ENCODE data around the gene SNAPC2. TPM values are rescaled to one million over a fixed set of nuclear protein-coding genes. Genes with fewer than 3 reads are reported as not detected.

SNAPC2 gene
- total RNA-seq, 1 experiment from 2014 or later, result 23.2 TPM

DNA sequence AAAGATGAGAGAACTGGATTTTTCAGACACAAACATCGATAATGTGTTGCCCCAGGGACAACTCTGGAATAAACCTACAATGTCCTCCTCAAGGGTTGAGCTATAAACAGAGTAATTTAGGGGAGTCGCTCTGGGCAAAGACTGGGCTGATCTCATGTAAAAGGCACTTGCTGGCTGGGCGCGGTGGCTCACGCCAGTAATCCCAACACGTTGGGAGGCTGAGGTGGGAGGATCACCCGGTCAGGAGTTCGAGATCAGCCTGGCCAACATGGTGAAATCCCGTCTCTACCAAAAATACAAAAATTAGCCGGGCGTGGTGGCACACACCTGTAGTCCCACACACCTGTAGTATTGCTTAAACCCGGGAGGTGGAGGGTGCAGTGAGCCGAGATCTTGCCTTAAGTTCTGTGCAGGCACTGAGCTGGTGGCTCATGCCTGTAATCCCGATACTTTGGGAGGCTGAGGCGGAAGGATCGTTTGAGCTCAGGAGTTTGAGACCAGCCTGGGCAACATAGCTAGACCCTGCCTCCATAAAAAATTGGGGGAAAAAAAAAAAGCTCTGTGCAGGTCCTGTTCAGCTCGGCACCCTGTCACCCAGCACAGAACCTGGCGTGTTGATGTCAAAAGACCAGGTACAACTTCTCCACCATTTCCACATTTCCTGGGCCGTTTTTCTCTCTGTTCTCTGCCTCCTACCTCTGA lies 21.9 kb downstream of the SNAPC2 start:
- ATAC-seq (no peak), DNase-seq (ENCODE audit: low spot score) (no peak)
- H3K9me3 Mint-ChIP-seq, result no peaks in the 10 kb centered on the region
- no peak for TF ChIP-seq TEAD1 (CRISPR knock-in tag; IDR thresholded peaks at IDR 0.05)
- peak; percentile 41; the same call in 1 of the 2 replicates for TF ChIP-seq ZNF121 (CRISPR knock-in tag; IDR thresholded peaks at IDR 0.05)
- TF ChIP-seq MYBL2 (CRISPR knock-in tag; IDR thresholded peaks at IDR 0.05), result no peak
- POLR2A ChIA-PET, result no interaction called here
- H3K4me1 Mint-ChIP-seq, result peaks cover 8% of the 10 kb centered on the region; the same call in 1 of the 2 replicates
- CTCF ChIA-PET, result interaction anchor here (4.1 to 4.5 kb wide), 2 partner anchors 13 to 22 kb away, joined by 31 to 39 read pairs; partner anchors contain the start of gene SNAPC2
- peaks cover 2% of the 10 kb centered on the region; the same call in 1 of the 2 replicates for H3K27me3 Mint-ChIP-seq (ENCODE audit: low read depth)
- H3K4me3 Mint-ChIP-seq, result peak overlapping the region; percentile 88
- no peak overlapping the region; the same call in 1 of the 2 replicates for H3K27ac Mint-ChIP-seq
- H3K36me3 Mint-ChIP-seq, result peaks cover 24% of the 10 kb centered on the region

DNA sequence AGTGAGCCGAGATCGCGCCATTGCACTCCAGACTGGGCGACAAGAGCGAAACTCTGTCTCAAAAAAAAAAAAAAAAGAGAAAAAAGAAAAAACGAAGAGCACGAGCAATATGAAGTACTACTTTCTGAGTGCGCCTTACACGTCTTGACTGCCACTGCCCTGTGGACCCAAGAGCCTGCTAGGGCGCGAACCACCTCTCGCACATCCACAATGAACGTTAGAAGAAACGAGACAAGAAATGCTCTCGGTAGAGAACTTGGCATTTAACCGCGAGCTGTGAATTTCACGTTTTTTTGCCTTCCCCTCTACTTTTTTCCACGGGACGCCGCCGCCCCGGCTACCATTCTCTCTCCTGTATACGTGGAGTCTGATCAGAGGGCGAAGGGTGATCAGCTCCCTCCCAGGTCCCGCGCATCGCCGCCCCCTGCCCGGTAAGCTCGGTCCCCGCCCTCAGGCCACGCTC lies 22.9 kb downstream of the SNAPC2 start:
- H3K9me3 Mint-ChIP-seq, result no peaks in the 10 kb centered on the region
- POLR2A ChIA-PET, result interaction anchor here (0.5 to 2.1 kb wide), 16 partner anchors 11 to 552 kb away, joined by 3 to 13 read pairs (median 4); partner anchors contain the start of genes CTXN1, ELAVL1 and SNAPC2
- peak overlapping the region; percentile 88 for H3K4me3 Mint-ChIP-seq
- H3K27ac Mint-ChIP-seq, result peak overlapping the region; percentile 95
- CTCF ChIA-PET, result interaction anchor here (0.6 to 4.5 kb wide), 35 partner anchors 8 to 437 kb away, joined by 3 to 90 read pairs (median 6); partner anchors contain the start of genes CTXN1, MAP2K7, SNAPC2 and TRAPPC5
- TF ChIP-seq, protein P1, sequence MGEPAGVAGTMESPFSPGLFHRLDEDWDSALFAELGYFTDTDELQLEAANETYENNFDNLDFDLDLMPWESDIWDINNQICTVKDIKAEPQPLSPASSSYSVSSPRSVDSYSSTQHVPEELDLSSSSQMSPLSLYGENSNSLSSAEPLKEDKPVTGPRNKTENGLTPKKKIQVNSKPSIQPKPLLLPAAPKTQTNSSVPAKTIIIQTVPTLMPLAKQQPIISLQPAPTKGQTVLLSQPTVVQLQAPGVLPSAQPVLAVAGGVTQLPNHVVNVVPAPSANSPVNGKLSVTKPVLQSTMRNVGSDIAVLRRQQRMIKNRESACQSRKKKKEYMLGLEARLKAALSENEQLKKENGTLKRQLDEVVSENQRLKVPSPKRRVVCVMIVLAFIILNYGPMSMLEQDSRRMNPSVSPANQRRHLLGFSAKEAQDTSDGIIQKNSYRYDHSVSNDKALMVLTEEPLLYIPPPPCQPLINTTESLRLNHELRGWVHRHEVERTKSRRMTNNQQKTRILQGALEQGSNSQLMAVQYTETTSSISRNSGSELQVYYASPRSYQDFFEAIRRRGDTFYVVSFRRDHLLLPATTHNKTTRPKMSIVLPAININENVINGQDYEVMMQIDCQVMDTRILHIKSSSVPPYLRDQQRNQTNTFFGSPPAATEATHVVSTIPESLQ (CRISPR knock-in tag; IDR thresholded peaks at IDR 0.05), result no peak
- TF ChIP-seq, protein P2, sequence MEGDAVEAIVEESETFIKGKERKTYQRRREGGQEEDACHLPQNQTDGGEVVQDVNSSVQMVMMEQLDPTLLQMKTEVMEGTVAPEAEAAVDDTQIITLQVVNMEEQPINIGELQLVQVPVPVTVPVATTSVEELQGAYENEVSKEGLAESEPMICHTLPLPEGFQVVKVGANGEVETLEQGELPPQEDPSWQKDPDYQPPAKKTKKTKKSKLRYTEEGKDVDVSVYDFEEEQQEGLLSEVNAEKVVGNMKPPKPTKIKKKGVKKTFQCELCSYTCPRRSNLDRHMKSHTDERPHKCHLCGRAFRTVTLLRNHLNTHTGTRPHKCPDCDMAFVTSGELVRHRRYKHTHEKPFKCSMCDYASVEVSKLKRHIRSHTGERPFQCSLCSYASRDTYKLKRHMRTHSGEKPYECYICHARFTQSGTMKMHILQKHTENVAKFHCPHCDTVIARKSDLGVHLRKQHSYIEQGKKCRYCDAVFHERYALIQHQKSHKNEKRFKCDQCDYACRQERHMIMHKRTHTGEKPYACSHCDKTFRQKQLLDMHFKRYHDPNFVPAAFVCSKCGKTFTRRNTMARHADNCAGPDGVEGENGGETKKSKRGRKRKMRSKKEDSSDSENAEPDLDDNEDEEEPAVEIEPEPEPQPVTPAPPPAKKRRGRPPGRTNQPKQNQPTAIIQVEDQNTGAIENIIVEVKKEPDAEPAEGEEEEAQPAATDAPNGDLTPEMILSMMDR (IDR thresholded peaks at IDR 0.05), result no peak
- 0 out of 2 replicates have a peak, but pooled peaks have one; percentile 15 for TF ChIP-seq EMX1 (CRISPR knock-in tag; IDR thresholded peaks at IDR 0.05)
- ATAC-seq (peak; percentile 5), DNase-seq (ENCODE audit: low spot score) (no peak)
- H3K36me3 Mint-ChIP-seq, result peaks cover 23% of the 10 kb centered on the region
- peaks cover 2% of the 10 kb centered on the region; the same call in 1 of the 2 replicates for H3K27me3 Mint-ChIP-seq (ENCODE audit: low read depth)
- peaks cover 8% of the 10 kb centered on the region; the same call in 1 of the 2 replicates for H3K4me1 Mint-ChIP-seq

DNA sequence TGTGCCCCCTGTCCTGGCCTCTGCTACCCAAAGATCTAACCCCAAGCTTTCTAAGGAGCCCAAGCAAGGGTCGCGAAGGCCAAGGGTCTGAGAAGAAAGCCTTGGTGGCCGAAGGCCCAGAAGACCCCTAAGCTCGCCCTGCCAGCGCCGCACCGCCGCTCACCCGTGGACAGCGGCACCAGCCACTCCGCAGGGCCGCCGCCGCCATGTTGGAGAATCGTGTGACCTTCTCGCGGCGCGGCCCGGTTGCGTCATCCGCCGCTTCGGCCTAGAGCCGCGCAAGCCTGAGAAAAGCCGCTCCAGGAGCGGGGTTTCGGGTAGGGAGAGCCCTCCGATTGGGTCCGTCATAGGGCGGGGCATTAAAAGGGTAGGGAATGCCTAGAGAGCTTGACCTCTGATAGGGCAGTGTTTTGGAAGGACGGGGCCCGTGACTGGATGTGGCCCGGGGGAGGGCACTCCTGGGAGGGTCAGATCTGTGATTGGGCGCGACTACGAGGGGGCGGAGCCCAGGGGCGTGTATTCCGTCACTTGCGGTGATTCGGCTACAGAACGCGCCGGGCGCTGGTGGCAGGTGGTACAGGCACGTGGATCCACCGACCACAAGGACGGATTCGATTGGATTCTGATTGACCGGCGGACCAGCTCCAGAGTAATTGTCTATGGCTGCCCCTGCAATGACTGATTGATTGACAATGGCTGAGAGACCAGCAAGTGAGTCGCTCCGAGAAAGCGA lies 23.5 kb downstream of the SNAPC2 start, which contains the start of gene TIMM44:
Gene TIMM44 (minus strand): TSS at position 223 of the 733 bp plus-strand sequence. CDS start 15 bp downstream, at position 208.
- peaks cover 8% of the 10 kb centered on the region; the same call in 1 of the 2 replicates for H3K4me1 Mint-ChIP-seq
- ChIA-PET CTCF (interaction anchor here (0.6 to 4.5 kb wide), 56 partner anchors 8 to 623 kb away, joined by 3 to 90 read pairs (median 5); partner anchors contain the start of genes CERS4, CTXN1, ELAVL1 and MAP2K7), POLR2A (interaction anchor here (0.5 to 2.1 kb wide), 21 partner anchors 10 to 551 kb away, joined by 3 to 13 read pairs (median 4); partner anchors contain the start of genes CTXN1, ELAVL1 and SNAPC2)
- H3K27me3 Mint-ChIP-seq (ENCODE audit: low read depth), result peaks cover 2% of the 10 kb centered on the region; the same call in 1 of the 2 replicates
- peak within 1 kb of the TSS; percentile 88 for H3K4me3 Mint-ChIP-seq
- H3K9me3 Mint-ChIP-seq, result no peaks in the 10 kb centered on the region
- ATAC-seq (peak; percentile 99), DNase-seq (ENCODE audit: low spot score) (peak; percentile 99)
- H3K36me3 Mint-ChIP-seq, result peaks cover 25% of the 10 kb centered on the region
- peak within 1 kb of the TSS; percentile 99 for H3K27ac Mint-ChIP-seq
- TF ChIP-seq ESRRA (CRISPR knock-in tag; IDR thresholded peaks at IDR 0.05; ENCODE audit: borderline replicate concordance) (peak; percentile 69; the same call in 1 of the 2 replicates), KAT7 (CRISPR knock-in tag; IDR thresholded peaks at IDR 0.05; ENCODE audit: borderline replicate concordance) (no peak), TP53 (CRISPR knock-in tag; IDR thresholded peaks at IDR 0.05) (peak; percentile 76), ZNF232 (CRISPR knock-in tag; IDR thresholded peaks at IDR 0.05) (peak; percentile 33; the same call in 1 of the 2 replicates), ZNF416 (CRISPR knock-in tag; IDR thresholded peaks at IDR 0.05) (peak; percentile 4; the same call in 1 of the 2 replicates), OVOL2 (CRISPR knock-in tag; IDR thresholded peaks at IDR 0.05; ENCODE audit: borderline replicate concordance) (no peak)
- TF ChIP-seq, protein P3, sequence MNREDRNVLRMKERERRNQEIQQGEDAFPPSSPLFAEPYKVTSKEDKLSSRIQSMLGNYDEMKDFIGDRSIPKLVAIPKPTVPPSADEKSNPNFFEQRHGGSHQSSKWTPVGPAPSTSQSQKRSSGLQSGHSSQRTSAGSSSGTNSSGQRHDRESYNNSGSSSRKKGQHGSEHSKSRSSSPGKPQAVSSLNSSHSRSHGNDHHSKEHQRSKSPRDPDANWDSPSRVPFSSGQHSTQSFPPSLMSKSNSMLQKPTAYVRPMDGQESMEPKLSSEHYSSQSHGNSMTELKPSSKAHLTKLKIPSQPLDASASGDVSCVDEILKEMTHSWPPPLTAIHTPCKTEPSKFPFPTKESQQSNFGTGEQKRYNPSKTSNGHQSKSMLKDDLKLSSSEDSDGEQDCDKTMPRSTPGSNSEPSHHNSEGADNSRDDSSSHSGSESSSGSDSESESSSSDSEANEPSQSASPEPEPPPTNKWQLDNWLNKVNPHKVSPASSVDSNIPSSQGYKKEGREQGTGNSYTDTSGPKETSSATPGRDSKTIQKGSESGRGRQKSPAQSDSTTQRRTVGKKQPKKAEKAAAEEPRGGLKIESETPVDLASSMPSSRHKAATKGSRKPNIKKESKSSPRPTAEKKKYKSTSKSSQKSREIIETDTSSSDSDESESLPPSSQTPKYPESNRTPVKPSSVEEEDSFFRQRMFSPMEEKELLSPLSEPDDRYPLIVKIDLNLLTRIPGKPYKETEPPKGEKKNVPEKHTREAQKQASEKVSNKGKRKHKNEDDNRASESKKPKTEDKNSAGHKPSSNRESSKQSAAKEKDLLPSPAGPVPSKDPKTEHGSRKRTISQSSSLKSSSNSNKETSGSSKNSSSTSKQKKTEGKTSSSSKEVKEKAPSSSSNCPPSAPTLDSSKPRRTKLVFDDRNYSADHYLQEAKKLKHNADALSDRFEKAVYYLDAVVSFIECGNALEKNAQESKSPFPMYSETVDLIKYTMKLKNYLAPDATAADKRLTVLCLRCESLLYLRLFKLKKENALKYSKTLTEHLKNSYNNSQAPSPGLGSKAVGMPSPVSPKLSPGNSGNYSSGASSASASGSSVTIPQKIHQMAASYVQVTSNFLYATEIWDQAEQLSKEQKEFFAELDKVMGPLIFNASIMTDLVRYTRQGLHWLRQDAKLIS (CRISPR knock-in tag; IDR thresholded peaks at IDR 0.05; ENCODE audit: borderline replicate concordance), result no peak
- TF ChIP-seq, protein P4, sequence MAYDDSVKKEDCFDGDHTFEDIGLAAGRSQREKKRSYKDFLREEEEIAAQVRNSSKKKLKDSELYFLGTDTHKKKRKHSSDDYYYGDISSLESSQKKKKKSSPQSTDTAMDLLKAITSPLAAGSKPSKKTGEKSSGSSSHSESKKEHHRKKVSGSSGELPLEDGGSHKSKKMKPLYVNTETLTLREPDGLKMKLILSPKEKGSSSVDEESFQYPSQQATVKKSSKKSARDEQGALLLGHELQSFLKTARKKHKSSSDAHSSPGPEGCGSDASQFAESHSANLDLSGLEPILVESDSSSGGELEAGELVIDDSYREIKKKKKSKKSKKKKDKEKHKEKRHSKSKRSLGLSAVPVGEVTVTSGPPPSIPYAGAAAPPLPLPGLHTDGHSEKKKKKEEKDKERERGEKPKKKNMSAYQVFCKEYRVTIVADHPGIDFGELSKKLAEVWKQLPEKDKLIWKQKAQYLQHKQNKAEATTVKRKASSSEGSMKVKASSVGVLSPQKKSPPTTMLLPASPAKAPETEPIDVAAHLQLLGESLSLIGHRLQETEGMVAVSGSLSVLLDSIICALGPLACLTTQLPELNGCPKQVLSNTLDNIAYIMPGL (CRISPR knock-in tag; IDR thresholded peaks at IDR 0.05), result peak; percentile 42; the same call in 1 of the 2 replicates
- TF ChIP-seq, protein P5, sequence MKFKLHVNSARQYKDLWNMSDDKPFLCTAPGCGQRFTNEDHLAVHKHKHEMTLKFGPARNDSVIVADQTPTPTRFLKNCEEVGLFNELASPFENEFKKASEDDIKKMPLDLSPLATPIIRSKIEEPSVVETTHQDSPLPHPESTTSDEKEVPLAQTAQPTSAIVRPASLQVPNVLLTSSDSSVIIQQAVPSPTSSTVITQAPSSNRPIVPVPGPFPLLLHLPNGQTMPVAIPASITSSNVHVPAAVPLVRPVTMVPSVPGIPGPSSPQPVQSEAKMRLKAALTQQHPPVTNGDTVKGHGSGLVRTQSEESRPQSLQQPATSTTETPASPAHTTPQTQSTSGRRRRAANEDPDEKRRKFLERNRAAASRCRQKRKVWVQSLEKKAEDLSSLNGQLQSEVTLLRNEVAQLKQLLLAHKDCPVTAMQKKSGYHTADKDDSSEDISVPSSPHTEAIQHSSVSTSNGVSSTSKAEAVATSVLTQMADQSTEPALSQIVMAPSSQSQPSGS (CRISPR knock-in tag; IDR thresholded peaks at IDR 0.05; ENCODE audit: borderline replicate concordance, low read depth), result no peak
- TF ChIP-seq, protein P6, sequence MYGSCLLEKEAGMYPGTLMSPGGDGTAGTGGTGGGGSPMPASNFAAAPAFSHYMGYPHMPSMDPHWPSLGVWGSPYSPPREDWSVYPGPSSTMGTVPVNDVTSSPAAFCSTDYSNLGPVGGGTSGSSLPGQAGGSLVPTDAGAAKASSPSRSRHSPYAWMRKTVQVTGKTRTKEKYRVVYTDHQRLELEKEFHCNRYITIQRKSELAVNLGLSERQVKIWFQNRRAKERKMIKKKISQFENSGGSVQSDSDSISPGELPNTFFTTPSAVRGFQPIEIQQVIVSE (CRISPR knock-in tag; IDR thresholded peaks at IDR 0.05; ENCODE audit: borderline replicate concordance), result no peak

All from WTC11 (cell line).